Immature natural killer cell (primary cell): ENCODE results near the gene PPP1R1C. TPM values are rescaled to one million over a fixed set of nuclear protein-coding genes. Genes with fewer than 3 reads are reported as not detected.

Source experiments
- DNase-seq, 3 donors: peaks; one replicate each; pipeline ENCODE4 v3.0.0; 2022; ENCODE audit warnings: mixed read lengths in 1 of 3
- H3K27ac Mint-ChIP-seq, 6 donors: one replicate each; pipeline ENCODE4 v1.8.0; 2020; ENCODE audit warnings: mixed read lengths in 6 of 6, mild to moderate bottlenecking in 5 of 6, inconsistent platforms in 4 of 6, moderate library complexity in 3 of 6
- H3K27me3 Mint-ChIP-seq, 3 donors: one replicate each; pipeline ENCODE4 v1.8.0; 2020 to 2021; ENCODE audit warnings: low read depth in 3 of 3, mild to moderate bottlenecking in 3 of 3, mixed read lengths in 3 of 3, moderate library complexity in 3 of 3, inconsistent platforms in 1 of 3
- H3K36me3 Mint-ChIP-seq, 3 donors: one replicate each; pipeline ENCODE4 v1.8.0; 2020; ENCODE audit warnings: mixed read lengths in 3 of 3, inconsistent platforms in 2 of 3, mild to moderate bottlenecking in 2 of 3
- H3K4me1 Mint-ChIP-seq, 2 donors: one replicate each; pipeline ENCODE4 v1.8.0; 2020; ENCODE audit warnings: inconsistent platforms in 2 of 2, mild to moderate bottlenecking in 2 of 2, mixed read lengths in 2 of 2, moderate library complexity in 1 of 2
- H3K4me3 Mint-ChIP-seq, 5 donors: one replicate each; pipeline ENCODE4 v1.8.0; 2020; ENCODE audit warnings: mild to moderate bottlenecking in 5 of 5, mixed read lengths in 5 of 5, inconsistent platforms in 3 of 5, moderate library complexity in 3 of 5
- H3K9me3 Mint-ChIP-seq, 6 donors: one replicate each; pipeline ENCODE4 v1.8.0; 2020; ENCODE audit warnings: mild to moderate bottlenecking in 6 of 6, mixed read lengths in 6 of 6, inconsistent platforms in 4 of 6, moderate library complexity in 3 of 6
- polyA plus RNA-seq, 3 donors: library from polyadenylated mRNA; unstranded; fragments of 300-500 nt; fragmentation: Illumina TruSeq; gene quantifications; one replicate each; pipeline ENCODE4 v1.2.3, GENCODE V29; 2021

PPP1R1C gene
- not detected for polyA plus RNA-seq

GRCh38 chr2:181985632-181986205, at the start of gene PPP1R1C:
Gene PPP1R1C, plus strand, starts transcription at chr2:181985853. Its CDS starts 258 bp downstream, at chr2:181986111.
- H3K4me1 Mint-ChIP-seq = no peaks in the 10 kb centered on the region
- H3K4me3 Mint-ChIP-seq = no peak within 1 kb of the TSS
- no peak within 1 kb of the TSS for H3K27ac Mint-ChIP-seq
- peaks cover 0 to 15% (median 0%) of the 10 kb centered on the region in 3 donors for H3K27me3 Mint-ChIP-seq
- H3K9me3 Mint-ChIP-seq = no peaks in the 10 kb centered on the region
- H3K36me3 Mint-ChIP-seq = no peaks in the 10 kb centered on the region
- no peak for DNase-seq

- peaks cover 2 to 8% (median 5%) of the 10 kb centered on the region in 3 donors for H3K27me3 Mint-ChIP-seq
- H3K4me1 Mint-ChIP-seq = no peaks in the 10 kb centered on the region
- H3K36me3 Mint-ChIP-seq = no peaks in the 10 kb centered on the region
- H3K27ac Mint-ChIP-seq = no peak overlapping the region
- H3K4me3 Mint-ChIP-seq = no peak overlapping the region
- DNase-seq = no peak
- H3K9me3 Mint-ChIP-seq = no peaks in the 10 kb centered on the region
These were observed 48.2 kb upstream of the PPP1R1C start for GRCh38 chr2:181937473-181937872.

- Mint-ChIP-seq H3K27me3 (peaks cover 3 to 12% (median 7%) of the 10 kb centered on the region in 3 donors), H3K36me3 (no peaks in the 10 kb centered on the region), H3K4me3 (no peak overlapping the region), H3K4me1 (no peaks in the 10 kb centered on the region), H3K9me3 (no peaks in the 10 kb centered on the region), H3K27ac (no peak overlapping the region)
- no peak for DNase-seq
These were observed 42.1 kb upstream of the PPP1R1C start for GRCh38 chr2:181943411-181944124.

GRCh38 chr2:181944164-181944913, 41.3 kb upstream of the PPP1R1C start:
- Mint-ChIP-seq H3K9me3 (no peaks in the 10 kb centered on the region), H3K27me3 (peaks cover 3 to 8% (median 4%) of the 10 kb centered on the region in 3 donors), H3K27ac (no peak overlapping the region), H3K36me3 (no peaks in the 10 kb centered on the region), H3K4me1 (no peaks in the 10 kb centered on the region), H3K4me3 (no peak overlapping the region)
- DNase-seq = no peak

- no peaks in the 10 kb centered on the region for H3K36me3 Mint-ChIP-seq
- H3K27ac Mint-ChIP-seq = no peak overlapping the region
- H3K9me3 Mint-ChIP-seq = no peaks in the 10 kb centered on the region
- H3K27me3 Mint-ChIP-seq = peaks cover 2 to 8% (median 4%) of the 10 kb centered on the region in 3 donors
- DNase-seq = no peak
- H3K4me3 Mint-ChIP-seq = no peak overlapping the region
- no peaks in the 10 kb centered on the region for H3K4me1 Mint-ChIP-seq
These were observed 40.8 kb upstream of the PPP1R1C start for GRCh38 chr2:181944914-181945291.

- peaks cover 2 to 4% (median 4%) of the 10 kb centered on the region in 3 donors for H3K27me3 Mint-ChIP-seq
- no peak overlapping the region for H3K4me3 Mint-ChIP-seq
- no peaks in the 10 kb centered on the region for H3K4me1 Mint-ChIP-seq
- no peaks in the 10 kb centered on the region for H3K36me3 Mint-ChIP-seq
- no peaks in the 10 kb centered on the region for H3K9me3 Mint-ChIP-seq
- no peak overlapping the region for H3K27ac Mint-ChIP-seq
- DNase-seq = no peak
These were observed 39.1 kb upstream of the PPP1R1C start for GRCh38 chr2:181946444-181947127.

- Mint-ChIP-seq H3K4me1 (no peaks in the 10 kb centered on the region), H3K36me3 (no peaks in the 10 kb centered on the region), H3K9me3 (no peaks in the 10 kb centered on the region), H3K27ac (no peak overlapping the region), H3K27me3 (peaks cover 2 to 4% (median 4%) of the 10 kb centered on the region in 3 donors), H3K4me3 (no peak overlapping the region)
- DNase-seq = no peak
These were observed 38.4 kb upstream of the PPP1R1C start for GRCh38 chr2:181947273-181947672.

- DNase-seq = no peak
- H3K4me3 Mint-ChIP-seq = no peak overlapping the region
- H3K4me1 Mint-ChIP-seq = no peaks in the 10 kb centered on the region
- H3K27me3 Mint-ChIP-seq = peaks cover 2 to 4% (median 4%) of the 10 kb centered on the region in 3 donors
- H3K9me3 Mint-ChIP-seq = no peaks in the 10 kb centered on the region
- no peak overlapping the region for H3K27ac Mint-ChIP-seq
- H3K36me3 Mint-ChIP-seq = no peaks in the 10 kb centered on the region
These were observed 37.4 kb upstream of the PPP1R1C start for GRCh38 chr2:181948227-181948626.

GRCh38 chr2:181949047-181949446, 36.6 kb upstream of the PPP1R1C start:
- Mint-ChIP-seq H3K4me3 (no peak overlapping the region), H3K27ac (no peak overlapping the region), H3K4me1 (peaks cover 4 to 6% of the 10 kb centered on the region in 2 donors), H3K9me3 (no peaks in the 10 kb centered on the region), H3K27me3 (peaks cover 2 to 4% (median 4%) of the 10 kb centered on the region in 3 donors), H3K36me3 (no peaks in the 10 kb centered on the region)
- DNase-seq = no peak

GRCh38 chr2:181952404-181953226, 33.0 kb upstream of the PPP1R1C start:
- Mint-ChIP-seq H3K36me3 (no peaks in the 10 kb centered on the region), H3K4me3 (no peak overlapping the region), H3K27me3 (peaks cover 2 to 8% (median 2%) of the 10 kb centered on the region in 3 donors), H3K4me1 (peaks cover 9 to 14% of the 10 kb centered on the region in 2 donors), H3K9me3 (no peaks in the 10 kb centered on the region), H3K27ac (no peak overlapping the region)
- DNase-seq = no peak

- Mint-ChIP-seq H3K4me3 (peak overlapping the region; percentile 46 to 78 (median 57)), H3K36me3 (no peaks in the 10 kb centered on the region), H3K9me3 (no peaks in the 10 kb centered on the region), H3K27me3 (peaks cover 0 to 9% (median 0%) of the 10 kb centered on the region in 3 donors), H3K4me1 (peaks cover 9 to 14% of the 10 kb centered on the region in 2 donors), H3K27ac (no peak overlapping the region)
- peak; percentile 30 to 44 (median 38) for DNase-seq
These were observed 31.6 kb upstream of the PPP1R1C start for GRCh38 chr2:181953881-181954537.

- H3K27ac Mint-ChIP-seq = no peak overlapping the region
- no peaks in the 10 kb centered on the region for H3K36me3 Mint-ChIP-seq
- peaks cover 0 to 9% (median 0%) of the 10 kb centered on the region in 3 donors for H3K27me3 Mint-ChIP-seq
- peak overlapping the region in 3 of 5 donors; percentile 46 to 57 (median 49) for H3K4me3 Mint-ChIP-seq
- DNase-seq = no peak
- peaks cover 9 to 14% of the 10 kb centered on the region in 2 donors for H3K4me1 Mint-ChIP-seq
- no peaks in the 10 kb centered on the region for H3K9me3 Mint-ChIP-seq
These were observed 31.1 kb upstream of the PPP1R1C start for GRCh38 chr2:181954538-181954883.

GRCh38 chr2:181955010-181955409, 30.6 kb upstream of the PPP1R1C start:
- H3K9me3 Mint-ChIP-seq = no peaks in the 10 kb centered on the region
- peaks cover 9 to 14% of the 10 kb centered on the region in 2 donors for H3K4me1 Mint-ChIP-seq
- DNase-seq = no peak
- H3K27ac Mint-ChIP-seq = no peak overlapping the region
- no peak overlapping the region for H3K4me3 Mint-ChIP-seq
- H3K36me3 Mint-ChIP-seq = no peaks in the 10 kb centered on the region
- peaks cover 0 to 12% (median 0%) of the 10 kb centered on the region in 3 donors for H3K27me3 Mint-ChIP-seq
